CD4-positive, alpha-beta T cell treated with Interleukin-15 for 1 hour (primary cell): ENCODE measurements around the gene FXR2.
"Not testable (repeated sequence)": the region's sequence is repeated elsewhere in the genome, so short reads cannot be mapped to it uniquely, and the experiment has no call there.

ENCODE experiments used
- DNase-seq: peaks from one replicate; pipeline ENCODE4 v3.0.0-alpha.2; 2020

FXR2 gene

DNA sequence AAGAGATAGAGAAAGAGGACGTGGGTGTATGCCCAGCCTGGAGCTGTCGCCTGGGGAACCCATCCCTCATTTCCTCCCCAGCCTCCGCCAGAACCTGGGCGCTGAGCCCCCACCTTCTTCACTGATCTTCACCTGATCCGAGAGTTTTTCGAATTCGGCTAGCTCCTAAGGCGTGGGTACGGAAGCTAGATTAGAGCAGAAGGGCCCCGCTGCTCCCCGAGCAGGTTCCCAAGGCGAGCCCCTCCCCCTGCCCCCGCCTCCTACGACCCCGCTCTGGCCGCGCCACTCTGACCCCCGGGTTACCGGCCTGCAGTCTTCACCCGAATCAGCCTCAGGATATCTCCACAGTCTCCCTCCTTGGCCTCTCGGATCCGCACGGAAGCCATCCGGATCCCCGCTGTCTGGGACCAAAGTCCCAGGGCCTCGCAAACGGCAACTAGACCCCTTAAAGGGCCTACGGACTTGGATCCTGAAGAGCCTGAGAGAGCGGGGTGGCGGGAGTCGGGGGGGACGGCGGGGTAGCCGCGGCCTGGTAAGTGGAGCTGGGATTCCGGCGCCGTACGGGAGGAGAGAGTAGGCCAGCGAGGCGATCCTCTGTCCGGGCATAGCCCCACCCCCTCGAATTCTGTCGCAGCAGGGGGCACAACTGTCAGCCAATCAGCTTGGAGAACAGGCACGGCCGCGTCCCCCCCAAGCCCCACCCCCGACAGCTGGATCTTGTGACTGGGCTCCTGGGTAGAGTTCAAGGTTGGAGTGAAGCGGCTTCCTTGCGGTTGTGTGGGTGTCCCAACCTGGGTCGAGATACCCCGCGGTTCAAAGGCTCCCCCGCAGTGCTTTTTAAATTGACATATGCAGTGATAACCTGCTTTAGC, 12.8 kb upstream of the FXR2 start, which contains the start of gene SAT2:
TSS of gene SAT2 (minus strand) at position 572 of the 872 bp plus-strand sequence. CDS start at position 386, 186 bp downstream.
- DNase-seq: peak; percentile 91

DNA sequence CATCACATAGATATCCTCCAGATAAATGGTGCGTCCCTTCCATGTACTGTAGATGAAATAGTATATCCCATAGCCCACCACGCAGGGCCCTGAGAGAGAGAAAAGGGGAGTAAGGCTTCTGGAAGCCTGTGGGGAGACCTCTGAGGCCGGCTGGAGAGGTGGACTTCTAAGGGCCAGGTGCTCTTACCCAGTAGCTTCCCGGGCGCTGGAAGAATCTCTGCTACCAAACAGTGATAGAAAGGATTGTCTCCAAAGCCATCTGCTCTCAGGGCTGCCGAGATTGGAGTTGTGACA, 12.2 kb upstream of the FXR2 start:
- DNase-seq: no peak

DNA sequence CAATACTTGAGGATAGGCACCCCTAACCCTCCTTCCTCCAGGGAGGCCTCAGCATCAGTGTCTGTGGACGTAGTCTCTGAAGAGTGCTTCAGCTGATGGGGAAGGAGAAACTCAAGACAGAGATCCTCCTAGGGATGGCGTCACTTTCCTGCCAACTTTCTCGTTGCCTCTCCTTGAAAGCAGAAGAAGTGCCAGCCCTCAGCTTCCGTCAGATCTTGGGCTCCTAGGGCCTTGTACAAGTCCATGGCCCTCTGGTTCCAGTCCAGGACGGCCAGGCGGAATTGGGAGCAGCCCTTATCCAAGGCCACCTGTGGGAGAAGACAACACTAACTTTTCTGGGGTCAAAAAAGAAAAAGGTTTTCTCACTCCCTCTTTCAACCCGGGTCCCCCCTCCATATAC, 11.6 kb upstream of the FXR2 start:
- peak; percentile 37 for DNase-seq

DNA sequence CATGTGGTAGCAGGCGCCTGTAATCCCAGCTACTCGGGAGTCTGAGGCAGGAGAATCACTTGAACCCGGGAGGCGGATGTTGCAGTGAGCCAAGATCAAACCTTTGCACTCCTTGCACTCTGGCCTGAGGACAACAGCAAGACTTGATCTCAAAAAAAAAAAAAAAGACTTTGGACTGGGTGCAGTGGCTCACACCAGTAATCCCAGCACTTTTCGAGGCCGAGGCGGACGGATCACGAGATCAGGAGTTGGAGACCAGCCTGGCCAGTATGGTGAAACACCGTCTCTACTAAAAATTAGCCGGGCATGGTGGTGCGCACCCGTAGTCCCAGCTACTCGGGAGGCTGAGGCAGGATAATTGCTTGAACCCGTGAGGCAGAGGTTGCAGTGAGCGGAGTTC, 11.1 kb upstream of the FXR2 start:
- DNase-seq: not testable (repeated sequence)

DNA sequence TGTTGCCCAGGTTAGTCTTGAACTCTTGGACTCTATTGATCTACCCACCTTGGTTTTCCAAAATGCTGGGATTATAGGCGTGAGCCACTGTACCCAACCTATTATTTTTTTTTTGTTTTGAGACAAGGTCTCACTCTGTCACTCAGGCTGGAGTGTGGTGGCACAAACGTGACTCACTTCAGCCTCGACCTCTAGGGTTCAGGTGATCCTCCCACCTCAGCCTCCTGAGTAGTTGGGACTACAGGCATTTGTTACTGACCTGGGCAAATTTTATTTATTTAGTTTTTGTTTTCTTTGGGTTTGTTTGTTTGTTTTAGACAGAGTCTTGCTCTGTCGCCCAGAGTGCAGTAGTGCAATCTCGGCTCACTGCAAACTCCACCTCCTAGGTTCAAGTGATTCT, 9.0 kb upstream of the FXR2 start:
- no peak for DNase-seq

DNA sequence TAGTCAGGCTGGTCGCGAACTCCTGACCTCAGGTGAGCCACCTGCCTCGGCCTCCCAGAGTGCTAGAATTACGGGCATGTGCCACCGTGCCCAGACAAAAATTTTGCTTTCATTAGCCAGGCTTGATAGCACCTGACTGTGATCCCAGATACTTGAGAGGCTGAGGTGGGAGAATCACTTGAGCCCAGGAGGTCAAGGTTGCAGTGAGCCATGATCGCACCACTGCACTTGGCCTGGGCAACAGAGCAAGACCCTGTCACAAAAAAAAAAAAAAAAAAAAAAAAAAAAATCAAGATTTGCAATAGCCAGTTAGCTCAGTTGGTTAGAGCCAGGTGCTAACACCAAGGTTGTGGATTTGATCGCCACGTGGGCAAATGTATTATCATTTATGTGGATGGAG, 6.1 kb upstream of the FXR2 start:
- DNase-seq: no peak

DNA sequence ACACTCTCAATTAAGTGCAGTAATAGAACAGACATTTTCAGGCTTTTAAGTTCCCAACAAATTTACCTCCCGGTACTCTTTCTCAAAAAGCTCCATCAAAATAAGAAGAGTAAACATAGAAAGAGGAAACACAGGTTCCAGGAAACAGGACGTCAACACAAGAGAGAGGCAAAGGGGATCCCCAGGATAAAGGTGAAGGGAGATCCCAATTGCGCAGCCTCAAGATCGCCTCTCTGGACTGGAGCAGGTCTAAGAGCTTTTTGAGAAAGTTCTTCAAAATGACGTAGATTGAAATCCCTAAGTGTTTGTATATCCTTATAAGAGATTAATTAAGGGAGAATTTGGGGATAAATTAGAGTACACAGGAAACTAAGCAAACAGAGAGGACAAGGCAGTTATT, 3.9 kb upstream of the FXR2 start:
- no peak for DNase-seq

DNA sequence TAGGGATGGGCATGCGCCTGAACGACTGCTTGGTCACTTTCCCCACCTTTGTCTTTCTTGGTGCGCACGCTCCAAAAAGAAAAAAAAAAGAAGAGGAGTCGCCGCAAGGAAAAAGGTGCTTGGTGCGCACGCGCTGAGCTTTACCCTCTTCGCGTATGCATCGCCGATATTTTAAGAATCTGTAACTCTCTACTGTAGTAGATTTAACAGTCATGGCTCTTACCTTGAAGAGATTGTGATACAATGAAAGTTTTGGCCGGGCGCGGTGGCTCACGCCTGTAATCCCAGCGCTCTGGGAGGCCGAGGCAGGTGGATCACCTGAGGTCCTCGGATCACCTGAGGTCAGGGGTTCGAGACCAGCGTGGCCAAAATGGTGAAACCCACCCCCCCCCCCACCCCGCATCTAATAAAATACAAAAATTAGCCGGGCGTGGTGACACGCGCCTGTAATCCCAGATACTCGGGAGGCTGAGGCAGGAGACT, 609 bp upstream of the FXR2 start:
- no peak for DNase-seq

DNA sequence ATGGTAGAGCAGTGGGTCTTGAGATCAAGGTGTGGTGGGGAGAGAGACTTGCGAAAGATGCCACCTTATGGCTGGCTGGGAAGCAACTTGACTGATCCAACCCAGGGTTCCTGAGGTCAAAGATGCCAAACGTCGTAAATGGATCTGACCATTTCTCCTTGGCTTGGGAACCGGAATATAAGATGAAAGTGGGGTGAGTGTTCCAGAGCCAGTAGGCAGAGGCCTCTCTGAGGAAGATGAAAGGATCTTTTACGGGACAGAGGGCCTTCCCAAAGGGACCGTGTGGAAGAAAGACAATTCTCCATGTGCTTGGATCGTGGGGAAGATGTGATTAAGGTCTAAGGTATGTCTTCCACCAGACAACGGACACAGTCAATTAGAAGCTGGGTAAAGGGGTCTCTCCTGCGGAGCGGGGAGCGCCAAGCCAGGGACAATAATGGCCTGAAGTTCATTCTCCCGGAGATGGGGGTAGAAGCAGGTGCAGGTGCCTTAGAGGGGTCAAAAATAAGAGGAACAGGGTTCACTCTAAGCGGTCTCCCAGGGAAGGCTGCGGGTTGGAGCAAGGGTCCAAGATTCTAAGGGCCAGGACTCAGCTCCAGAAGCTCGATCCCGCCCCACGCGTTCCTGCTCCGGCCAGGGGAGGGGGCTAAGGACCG, 800 bp downstream of the FXR2 start:
- DNase-seq: no peak

DNA sequence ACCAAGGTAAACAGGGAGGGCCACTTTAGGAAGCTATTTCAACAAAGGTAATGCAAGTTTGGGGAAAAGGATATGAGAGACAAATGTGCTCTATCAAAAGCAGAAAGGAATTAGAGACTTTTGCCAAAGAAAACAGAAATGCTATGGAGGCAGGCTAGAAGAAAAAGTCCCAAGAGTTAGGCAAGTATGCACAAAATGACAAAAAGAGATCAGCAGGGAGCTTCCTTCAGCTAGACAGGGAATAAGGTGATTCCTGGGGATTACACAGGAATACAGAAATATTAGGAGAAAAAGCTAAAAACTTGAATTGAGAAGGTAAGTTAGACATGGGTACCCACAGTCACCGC, 2.4 kb downstream of the FXR2 start:
- no peak for DNase-seq

DNA sequence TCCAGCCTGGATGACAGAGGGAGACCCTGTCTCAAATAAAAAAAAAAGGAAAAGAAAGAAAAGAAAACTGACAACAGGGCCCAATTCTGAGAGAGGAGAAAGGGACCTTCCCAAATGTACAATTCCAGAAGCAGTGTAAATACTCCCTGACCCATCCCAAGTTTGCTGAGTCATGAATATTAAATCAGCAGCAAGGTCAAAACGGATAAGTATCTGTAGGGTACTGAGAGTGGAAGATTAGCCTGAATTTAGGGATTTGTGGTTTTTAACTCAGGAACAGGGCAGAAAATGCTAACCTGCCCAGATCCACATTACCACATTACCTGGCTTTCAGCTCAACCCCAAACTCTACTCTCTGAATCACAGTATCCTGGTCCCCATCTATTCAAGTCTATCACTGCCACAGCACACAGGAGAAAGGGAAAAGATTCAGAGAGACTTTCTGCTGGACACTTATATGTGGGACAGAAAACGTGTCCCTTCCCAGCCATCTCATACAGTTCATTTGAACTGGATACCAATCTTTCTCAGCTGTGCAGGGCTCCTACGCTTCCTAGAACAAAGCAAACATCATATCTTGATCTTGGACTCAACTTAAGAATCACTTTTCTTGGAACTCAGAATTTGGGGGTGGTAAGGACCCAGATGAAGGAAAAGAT, 2.9 kb downstream of the FXR2 start:
- no peak for DNase-seq

DNA sequence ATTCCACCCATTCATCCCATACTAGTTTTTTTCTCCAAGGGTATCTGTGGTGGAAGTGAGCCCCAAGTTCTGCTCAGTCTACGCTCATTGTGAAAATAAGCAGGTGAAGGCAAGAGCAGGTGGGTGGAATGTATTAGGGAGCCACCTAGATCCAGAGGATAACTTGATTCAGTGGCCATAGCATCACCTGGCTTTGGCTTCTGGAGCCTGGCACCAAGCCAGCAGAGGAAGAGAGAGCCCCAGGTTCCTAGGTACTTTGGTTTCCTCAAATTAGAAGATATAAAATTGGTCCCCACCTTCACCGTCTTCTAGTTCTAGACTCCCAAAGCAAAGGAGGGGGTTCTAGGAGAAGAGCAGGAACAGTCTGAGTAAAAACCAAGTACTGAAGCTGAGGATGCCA, 4.1 kb downstream of the FXR2 start:
- no peak for DNase-seq

DNA sequence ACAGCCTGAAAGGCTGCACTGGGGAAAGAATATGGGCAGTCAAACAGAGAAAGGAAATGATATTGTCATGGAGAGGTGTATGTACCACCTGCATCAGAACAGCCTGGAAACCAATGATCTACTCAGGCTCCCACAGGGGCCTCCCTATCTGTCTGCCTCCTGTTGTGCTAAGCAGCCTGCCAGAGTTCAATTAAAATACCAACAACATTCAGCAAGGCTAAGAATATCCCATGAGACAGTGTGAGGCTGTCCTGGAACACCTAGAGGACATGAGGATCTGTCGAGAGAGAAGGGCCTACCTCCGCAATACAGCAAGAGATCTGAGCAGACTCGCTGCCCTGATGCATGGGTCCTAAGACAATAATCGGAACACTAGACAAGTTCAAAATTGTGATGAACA, 8.4 kb downstream of the FXR2 start:
- DNase-seq: no peak

DNA sequence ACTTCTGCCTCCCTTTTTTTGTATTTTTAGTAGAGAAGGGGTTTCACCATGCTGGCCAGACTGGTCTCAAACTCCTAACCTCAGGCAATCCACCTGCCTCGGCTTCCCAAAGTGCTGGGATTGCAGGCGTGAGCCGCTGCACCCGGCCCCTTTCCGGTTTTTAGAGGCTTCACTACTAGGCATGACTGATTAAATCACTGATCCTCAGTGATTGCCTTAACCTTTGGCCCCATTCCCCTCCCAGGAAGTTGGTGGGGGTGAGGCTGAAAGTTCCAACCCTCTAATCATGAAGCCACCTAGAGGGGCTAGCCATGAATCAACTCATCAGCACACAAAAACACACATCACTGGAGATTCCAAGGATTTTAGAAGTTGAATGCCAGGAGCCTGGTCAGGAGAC, 17.1 kb downstream of the FXR2 start:
- DNase-seq: not testable (repeated sequence)

DNA sequence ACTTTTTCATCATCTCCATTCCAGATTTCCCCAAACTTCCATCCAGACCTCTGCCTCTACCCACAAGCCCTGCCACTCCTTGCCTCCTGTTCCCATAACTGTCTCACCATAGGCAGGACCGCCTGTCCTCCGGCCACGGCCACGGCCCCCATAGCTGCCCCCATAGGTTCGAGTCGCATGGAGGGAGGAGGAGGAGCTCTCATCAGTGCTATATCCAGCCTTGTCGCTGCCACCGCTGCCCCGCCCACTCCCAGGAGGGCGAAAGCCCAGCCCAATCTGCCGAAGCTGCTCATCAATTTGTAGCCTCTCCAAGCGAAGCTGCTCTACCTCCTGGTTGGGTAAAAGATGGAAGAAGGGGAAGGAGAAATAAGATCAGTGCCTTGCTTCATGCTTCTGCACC, 21.4 kb downstream of the FXR2 start:
- no peak for DNase-seq

DNA sequence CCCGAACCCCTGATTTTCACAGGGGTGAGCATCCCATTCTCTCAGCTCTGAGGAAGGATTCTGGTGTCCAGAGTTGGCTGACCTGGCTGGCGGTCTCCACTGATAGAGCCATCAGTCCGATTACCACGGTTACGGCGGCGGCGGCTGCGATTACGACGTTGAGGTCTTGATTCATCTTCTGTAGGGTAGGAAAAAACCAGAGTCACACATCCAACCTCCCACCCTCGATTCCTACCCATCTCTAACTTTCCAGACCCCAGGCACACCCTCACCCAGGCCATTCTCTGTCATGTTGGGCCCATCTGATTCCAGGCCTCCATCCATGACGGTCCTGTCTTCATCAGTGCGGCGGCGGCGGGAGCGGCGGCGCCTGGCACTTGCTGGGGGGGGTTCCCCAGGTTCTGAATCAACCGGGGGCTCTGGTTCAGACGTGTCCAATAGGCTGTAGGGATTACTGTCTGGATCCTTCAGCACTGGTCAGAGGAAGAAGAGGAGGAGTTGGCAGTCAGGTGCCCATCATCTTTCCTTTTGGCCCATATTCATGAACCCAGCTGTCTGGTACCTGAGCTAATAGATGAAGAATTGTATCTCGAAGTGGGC, 22.2 kb downstream of the FXR2 start:
- DNase-seq: no peak

DNA sequence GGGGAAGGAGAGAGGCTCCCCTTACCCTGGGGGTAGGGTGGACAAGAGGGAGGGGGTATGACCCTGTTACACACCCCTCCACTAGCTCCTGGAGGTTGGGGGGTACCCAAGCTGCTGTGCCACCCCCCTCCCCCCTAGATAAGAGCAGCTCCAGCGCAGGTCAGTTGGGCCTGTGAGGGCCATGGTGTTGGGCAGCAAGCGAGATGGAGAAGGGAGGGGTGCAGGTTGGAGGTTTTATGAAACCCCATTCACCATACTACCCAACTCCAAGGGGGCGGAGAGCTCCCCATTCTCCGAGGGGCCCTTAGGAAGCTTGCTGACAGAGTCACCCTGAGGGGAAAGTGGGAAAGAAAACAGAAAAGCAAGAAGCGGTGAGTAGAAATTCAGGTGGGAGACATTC, 23.1 kb downstream of the FXR2 start:
- DNase-seq: no peak

DNA sequence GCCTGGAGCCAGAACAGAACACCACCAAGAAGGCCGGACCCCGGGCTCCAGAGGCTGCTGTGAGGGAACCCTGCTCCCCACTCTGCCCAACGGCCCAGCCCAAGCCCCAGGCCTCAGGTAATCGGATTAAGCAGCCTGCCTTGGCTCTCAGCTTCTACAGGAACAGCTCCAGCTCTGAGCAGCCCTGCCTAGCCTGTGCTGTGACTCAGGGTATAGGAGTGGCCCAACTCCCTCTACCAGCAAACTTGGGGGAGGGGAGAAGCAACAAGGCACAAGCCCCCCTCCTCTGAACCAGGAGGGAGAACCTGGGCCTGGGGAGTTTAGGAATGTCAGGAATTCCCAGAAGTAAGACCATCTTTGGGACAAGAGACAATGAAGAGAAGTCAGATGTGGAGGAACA, 24.0 kb downstream of the FXR2 start:
- no peak for DNase-seq

DNA sequence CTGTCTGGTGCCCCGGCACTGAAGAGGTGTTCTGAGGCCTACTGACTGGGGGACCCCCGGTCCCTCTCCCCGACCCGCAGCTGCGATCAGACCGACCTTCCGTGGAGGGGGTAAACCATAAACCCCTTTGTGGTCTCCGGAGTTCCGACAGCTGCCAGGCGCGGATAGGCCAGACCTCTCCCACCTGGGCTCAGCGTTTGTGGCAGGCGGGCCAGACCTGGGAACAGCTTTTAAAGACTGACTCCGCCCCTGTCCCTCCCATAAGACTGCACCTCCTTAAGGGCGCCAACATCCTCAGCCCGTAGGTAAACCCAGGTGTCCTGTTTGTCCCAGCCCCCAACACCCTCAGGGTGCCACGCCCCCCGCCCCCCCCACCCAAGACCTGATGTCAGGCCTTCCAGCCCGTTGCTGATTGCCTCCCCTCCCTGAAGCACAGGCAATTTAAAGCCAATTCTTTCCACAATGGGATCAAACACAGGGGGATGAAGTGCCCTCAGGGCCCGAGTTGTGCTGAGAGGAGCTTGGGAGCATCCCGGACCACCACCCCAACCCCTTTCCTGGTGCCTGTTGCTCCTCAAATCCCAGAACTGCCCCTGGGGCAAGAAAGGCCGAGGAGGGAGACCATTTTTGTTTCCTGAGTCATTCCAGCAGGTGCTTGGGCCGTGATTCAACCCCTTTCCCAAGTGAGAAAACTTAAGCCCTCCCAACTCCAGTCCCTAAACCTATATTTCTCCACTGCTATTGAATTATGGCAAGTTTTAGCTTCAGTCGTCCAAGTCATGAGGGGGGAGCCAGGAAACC, 24.6 kb downstream of the FXR2 start, which contains the start of gene SOX15:
TSS of gene SOX15 (minus strand) at position 204 of the 801 bp plus-strand sequence. CDS start 418 bp downstream, outside the sequence.
- DNase-seq: no peak

DNA sequence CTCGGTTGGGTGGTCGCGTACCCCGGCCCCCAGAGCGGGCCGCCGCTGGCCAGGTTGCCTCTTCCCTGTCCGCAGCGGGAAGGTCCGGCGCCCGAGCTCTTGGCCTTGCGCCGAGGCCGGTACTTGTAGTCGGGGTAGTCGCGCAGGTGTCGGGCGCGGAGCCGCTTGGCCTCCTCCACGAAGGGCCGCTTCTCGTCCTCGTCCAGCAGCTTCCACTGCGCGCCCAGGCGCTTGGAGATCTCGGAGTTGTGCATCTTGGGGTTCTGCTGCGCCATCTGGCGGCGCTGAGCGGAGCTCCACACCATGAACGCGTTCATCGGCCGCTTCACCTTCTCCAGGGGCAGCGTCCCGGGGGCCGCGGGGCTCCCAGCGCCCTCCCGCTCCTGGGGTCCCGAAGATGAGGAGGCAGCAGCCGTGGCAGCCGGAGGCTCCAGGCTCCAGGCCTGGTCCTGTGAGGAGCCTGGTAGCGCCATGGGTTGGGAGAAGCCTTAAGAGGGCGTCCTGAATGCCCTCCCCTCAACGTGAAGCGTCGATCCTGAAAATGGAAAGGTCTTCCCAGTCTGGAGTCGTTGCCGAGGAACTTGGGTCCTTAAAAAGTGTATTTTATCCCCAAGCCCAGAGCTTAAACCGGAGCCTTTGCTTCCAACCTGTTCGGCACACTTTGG, 25.4 kb downstream of the FXR2 start:
- peak; percentile 77 for DNase-seq

DNA sequence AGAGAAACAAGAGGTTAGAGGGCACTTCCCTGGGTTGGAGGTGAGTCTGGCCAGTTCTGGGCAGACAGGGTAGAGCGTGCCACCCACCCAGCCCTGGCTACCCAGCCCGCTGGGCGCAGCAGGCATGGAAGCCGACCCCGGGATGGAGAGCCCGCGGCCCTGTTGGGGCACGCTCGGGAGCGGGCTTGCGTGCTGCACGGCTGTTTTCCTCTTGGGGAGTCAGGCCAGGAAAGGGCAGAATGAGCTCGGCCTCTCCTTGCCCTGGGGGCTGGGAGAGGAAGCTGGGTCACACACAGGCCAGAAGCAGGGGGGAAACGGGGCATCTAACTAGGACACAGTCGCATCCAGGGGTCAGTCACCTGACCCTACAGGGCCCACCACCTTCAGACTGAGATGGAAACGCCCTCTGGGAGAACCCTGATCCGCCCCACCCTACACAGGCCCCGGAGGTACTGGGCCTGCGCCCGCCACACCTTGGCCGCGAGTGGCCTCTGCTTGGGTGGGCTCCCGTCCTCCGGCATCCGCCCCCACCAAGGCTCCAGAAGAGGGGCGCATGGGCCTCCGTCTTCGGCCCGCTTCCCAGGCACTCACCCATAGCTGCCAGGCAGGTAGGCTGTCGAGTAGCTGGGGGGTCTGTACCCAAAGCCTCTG, 26.0 kb downstream of the FXR2 start:
- no peak for DNase-seq
